Karpas-422 (cell line): ENCODE measurements around the gene FNDC8. TPM values are rescaled to one million over a fixed set of nuclear protein-coding genes. Genes with fewer than 3 reads are reported as not detected.
"Not testable (repeated sequence)": the region's sequence is repeated elsewhere in the genome, so short reads cannot be mapped to it uniquely, and the experiment has no call there.

ENCODE experiments used
- DNase-seq: peaks from one replicate; pipeline ENCODE4 v3.0.0-alpha.2; 2015
- H2AFZ ChIP-seq: fragments of 200-600 bp; sonication (generic); 2 replicates; pipeline ENCODE4 v1.6.1; 2014; ENCODE audit warnings: antibody characterized with exemption, low read length, mixed read lengths
- H3K27ac ChIP-seq: fragments of 200-600 bp; sonication (generic); 2 replicates; pipeline ENCODE4 v1.5.1; 2014; ENCODE audit warnings: mild to moderate bottlenecking, low read length, moderate library complexity
- H3K27me3 ChIP-seq: fragments of 200-600 bp; sonication (generic); 2 replicates; pipeline ENCODE4 v1.6.1; 2014; ENCODE audit warnings: low read length, mixed read lengths
- H3K36me3 ChIP-seq: fragments of 200-600 bp; sonication (generic); 2 replicates; pipeline ENCODE4 v1.6.1; 2014; ENCODE audit warnings: low read length, mixed read lengths; ENCODE audit not compliant: insufficient read depth
- H3K4me1 ChIP-seq: fragments of 200-600 bp; sonication (generic); 2 replicates; pipeline ENCODE4 v1.6.1; 2014; ENCODE audit warnings: mild to moderate bottlenecking, low read length, mixed read lengths
- H3K4me2 ChIP-seq: fragments of 200-600 bp; sonication (generic); 2 replicates; pipeline ENCODE4 v1.6.1; 2014; ENCODE audit warnings: low read length, low read depth, mild to moderate bottlenecking; ENCODE audit not compliant: poor library complexity, severe bottlenecking
- H3K4me3 ChIP-seq: fragments of 200-600 bp; sonication (generic); 2 replicates; pipeline ENCODE4 v1.5.1; 2014; ENCODE audit warnings: mild to moderate bottlenecking, antibody characterized with exemption, low read length, mixed read lengths
- H3K79me2 ChIP-seq: fragments of 200-600 bp; sonication (generic); 2 replicates; pipeline ENCODE4 v1.6.1; 2014; ENCODE audit warnings: mild to moderate bottlenecking, low read length, mixed read lengths
- H3K9ac ChIP-seq: fragments of 200-600 bp; sonication (generic); 2 replicates; pipeline ENCODE4 v1.6.0; 2014; ENCODE audit warnings: low read length
- H3K9me2 ChIP-seq: fragments of 200-600 bp; sonication (generic), shearing (Covaris generic); replicated peaks from 2 replicates; pipeline ENCODE4 v1.6.0; 2014; ENCODE audit warnings: mild to moderate bottlenecking, low read length, moderate library complexity; ENCODE audit not compliant: insufficient read depth
- H3K9me3 ChIP-seq: fragments of 300-700, 200-600 bp; sonication (generic); 2 replicates; pipeline ENCODE4 v1.6.1; 2014; ENCODE audit warnings: low read length, mixed read lengths
- H4K20me1 ChIP-seq: fragments of 200-600 bp; sonication (generic); 2 replicates; pipeline ENCODE4 v1.6.1; 2014; ENCODE audit warnings: mild to moderate bottlenecking, antibody characterized with exemption, low read length, low read depth; ENCODE audit not compliant: insufficient read depth
- total RNA-seq: library from RNA; depleted of rRNA; stranded (reverse); fragments of >200 nt; shearing (Covaris generic); gene quantifications from 2 replicates; pipeline ENCODE4 v1.2.3, GENCODE V29; 2014; ENCODE audit warnings: low replicate concordance

FNDC8 gene
- total RNA-seq, 1 experiment from 2014 or later: not detected

DNA sequence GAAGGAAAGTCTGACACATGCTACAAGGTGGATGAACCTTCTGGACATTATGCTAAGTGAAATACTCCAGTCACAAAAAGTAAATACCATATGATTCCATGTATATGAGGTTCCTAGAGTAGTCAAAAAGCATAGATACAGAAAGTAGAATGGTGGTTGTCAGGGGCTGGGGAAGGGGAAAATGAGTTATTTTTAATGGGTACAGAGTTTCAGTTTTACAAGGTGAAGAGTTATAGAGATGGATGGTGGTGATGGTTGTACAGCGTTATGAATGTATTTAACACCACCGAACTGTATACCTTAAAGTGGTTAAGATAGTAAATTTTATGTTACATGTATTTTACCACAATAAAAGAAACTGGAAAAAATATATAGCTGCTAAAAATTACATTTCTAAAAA lies 19.7 kb upstream of the FNDC8 start:
- Histone ChIP-seq H3K9ac (no peak overlapping the region), H3K4me1 (no peaks in the 10 kb centered on the region), H3K79me2 (no peaks in the 10 kb centered on the region), H3K27ac (no peak overlapping the region), H3K9me3 (no peaks in the 10 kb centered on the region), H3K4me2 (no peak overlapping the region), H3K9me2 (no peaks in the 10 kb centered on the region), H2AFZ (no peak overlapping the region), H3K27me3 (no peaks in the 10 kb centered on the region), H3K4me3 (no peak overlapping the region), H3K36me3 (peaks cover 10% of the 10 kb centered on the region), H4K20me1 (no peaks in the 10 kb centered on the region)
- no peak for DNase-seq

DNA sequence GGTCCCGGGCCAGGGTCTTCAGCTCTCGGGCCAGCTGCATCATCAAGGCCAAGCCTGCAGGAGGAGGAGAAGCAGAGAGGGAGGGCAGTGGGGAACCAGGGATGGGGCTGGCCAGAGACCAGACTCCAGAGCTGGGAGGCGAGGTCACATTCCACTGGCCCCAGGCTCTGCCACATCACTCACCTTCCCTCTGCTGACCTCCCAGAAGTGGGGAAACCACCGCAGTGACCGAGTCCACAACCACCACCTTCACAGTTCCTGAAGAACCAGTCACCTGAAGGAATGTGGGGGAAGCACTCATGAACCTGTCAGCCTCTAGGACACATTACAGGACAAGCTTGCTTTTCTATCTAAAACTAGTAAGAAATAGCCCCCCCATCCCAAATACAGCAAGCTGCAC lies 18.1 kb upstream of the FNDC8 start:
- no peaks in the 10 kb centered on the region for H3K4me1 ChIP-seq
- H4K20me1 ChIP-seq: no peaks in the 10 kb centered on the region
- H3K27ac ChIP-seq: no peak overlapping the region
- no peaks in the 10 kb centered on the region for H3K9me2 ChIP-seq
- H3K36me3 ChIP-seq: peaks cover 10% of the 10 kb centered on the region
- no peaks in the 10 kb centered on the region for H3K9me3 ChIP-seq
- DNase-seq: no peak
- H3K9ac ChIP-seq: no peak overlapping the region
- H3K79me2 ChIP-seq: no peaks in the 10 kb centered on the region
- no peak overlapping the region for H2AFZ ChIP-seq
- H3K27me3 ChIP-seq: no peaks in the 10 kb centered on the region
- H3K4me2 ChIP-seq: no peak overlapping the region
- H3K4me3 ChIP-seq: no peak overlapping the region

DNA sequence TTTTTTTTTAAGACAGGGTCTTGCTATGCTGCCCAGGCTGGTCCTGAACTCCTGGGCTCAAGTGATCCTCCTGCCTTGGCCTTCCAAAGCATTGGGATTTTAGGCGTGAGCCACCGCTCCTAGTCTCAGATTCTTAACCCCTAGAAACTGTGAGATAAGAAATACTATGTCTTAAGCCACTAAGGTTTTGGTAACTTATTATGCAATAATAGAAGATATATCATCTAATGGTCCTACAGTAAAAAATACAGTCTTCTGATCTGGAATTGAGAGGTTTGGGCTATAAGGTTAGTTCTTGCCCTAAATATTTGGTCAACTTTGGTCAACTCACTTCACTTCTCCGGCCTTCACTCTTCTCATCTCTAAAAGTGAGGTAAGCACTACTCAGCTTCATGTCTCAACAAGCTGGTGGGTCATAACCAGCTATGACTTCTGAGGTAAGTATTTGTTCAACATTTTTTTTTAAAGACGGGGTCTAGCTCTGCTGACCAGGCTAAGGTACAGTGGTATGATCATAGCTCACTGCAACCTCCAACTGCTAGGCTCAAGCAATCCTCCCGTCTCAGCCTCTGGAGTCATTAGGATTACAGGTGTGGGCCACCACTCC lies 16.5 kb upstream of the FNDC8 start:
- H3K79me2 ChIP-seq: peaks cover 4% of the 10 kb centered on the region; the same call in 1 of the 2 replicates
- H3K9me3 ChIP-seq: no peaks in the 10 kb centered on the region
- H3K9ac ChIP-seq: no peak overlapping the region
- no peak overlapping the region for H3K27ac ChIP-seq
- no peaks in the 10 kb centered on the region for H3K9me2 ChIP-seq
- no peaks in the 10 kb centered on the region for H3K4me1 ChIP-seq
- no peak for DNase-seq
- no peak overlapping the region for H3K4me3 ChIP-seq
- no peak overlapping the region for H3K4me2 ChIP-seq
- H4K20me1 ChIP-seq: no peaks in the 10 kb centered on the region
- H3K27me3 ChIP-seq: no peaks in the 10 kb centered on the region
- peaks cover 5% of the 10 kb centered on the region; the same call in 1 of the 2 replicates for H3K36me3 ChIP-seq
- no peak overlapping the region for H2AFZ ChIP-seq

DNA sequence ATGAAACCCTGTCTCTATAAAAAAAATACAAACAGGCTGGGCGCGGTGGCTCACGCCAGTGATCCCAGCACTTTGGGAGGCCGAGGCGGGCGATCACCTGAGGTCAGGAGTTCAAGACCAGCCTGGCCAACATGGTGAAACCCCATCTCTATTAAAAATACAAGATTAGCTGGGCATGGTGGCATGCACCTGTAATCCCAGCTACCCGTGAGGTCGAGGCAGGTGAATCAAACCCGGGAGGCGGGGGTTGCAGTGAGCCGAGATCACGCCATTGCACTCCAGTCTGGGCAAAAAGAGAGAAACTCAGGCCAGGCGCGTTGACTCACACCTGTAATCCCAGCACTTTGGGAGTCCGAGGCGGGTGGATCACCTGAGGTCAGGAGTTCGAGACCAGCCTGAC lies 10.6 kb upstream of the FNDC8 start:
- H3K4me3 ChIP-seq, H3K27ac ChIP-seq, H3K4me2 ChIP-seq, H4K20me1 ChIP-seq, H3K4me1 ChIP-seq, H3K9ac ChIP-seq, H3K9me2 ChIP-seq, H3K36me3 ChIP-seq, DNase-seq, H3K9me3 ChIP-seq, H2AFZ ChIP-seq, H3K27me3 ChIP-seq: not testable (repeated sequence)
- peaks cover 15% of the 10 kb centered on the region for H3K79me2 ChIP-seq

DNA sequence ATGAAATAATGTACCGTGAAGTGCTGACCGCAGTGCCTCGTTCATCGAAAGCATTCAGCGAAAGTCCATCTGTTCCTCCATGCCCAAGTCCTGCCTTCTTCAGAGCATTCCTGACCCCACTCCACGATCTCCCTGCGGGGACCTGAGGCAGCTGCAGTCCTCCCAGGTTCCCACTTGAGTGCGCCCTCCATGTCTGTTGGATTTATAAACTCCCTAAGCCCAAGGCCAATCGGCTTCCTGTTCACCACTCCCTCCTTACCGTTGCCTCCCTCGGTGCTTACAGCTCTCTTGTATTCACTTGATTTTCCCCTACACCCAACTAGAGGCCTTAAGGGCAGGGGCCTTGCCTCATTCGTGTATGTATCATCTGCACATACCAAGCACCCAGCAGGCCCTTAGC lies 4.6 kb upstream of the FNDC8 start:
- Histone ChIP-seq H3K4me2 (no peak overlapping the region), H3K79me2 (peaks cover 41% of the 10 kb centered on the region), H3K27me3 (no peaks in the 10 kb centered on the region), H3K9me2 (no peaks in the 10 kb centered on the region), H4K20me1 (no peaks in the 10 kb centered on the region), H3K27ac (no peak overlapping the region), H3K9me3 (no peaks in the 10 kb centered on the region), H3K4me3 (no peak overlapping the region), H3K4me1 (peaks cover 17% of the 10 kb centered on the region), H3K36me3 (no peaks in the 10 kb centered on the region; the same call in 1 of the 2 replicates), H2AFZ (no peak overlapping the region), H3K9ac (no peak overlapping the region)
- no peak for DNase-seq

DNA sequence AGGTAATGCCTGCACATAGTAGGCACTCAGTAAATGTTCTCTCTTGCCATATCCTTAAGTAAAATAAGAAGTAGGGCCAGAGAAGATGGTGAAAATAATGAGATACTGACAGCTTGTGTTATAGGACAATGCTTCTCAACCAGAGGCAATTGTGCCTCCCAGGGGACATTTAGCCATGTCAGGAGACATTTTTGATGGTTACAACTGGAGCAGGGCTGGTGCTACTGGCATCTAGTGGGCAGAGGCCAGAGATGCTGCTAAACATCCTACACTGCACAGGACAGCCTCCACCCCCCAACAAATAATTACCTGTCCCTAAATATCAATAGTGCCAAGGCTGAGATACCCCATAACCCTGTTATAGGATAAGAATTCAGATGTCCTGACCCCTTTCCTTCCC lies 3.4 kb upstream of the FNDC8 start:
- H4K20me1 ChIP-seq: no peaks in the 10 kb centered on the region
- no peaks in the 10 kb centered on the region for H3K27me3 ChIP-seq
- peaks cover 34% of the 10 kb centered on the region for H3K79me2 ChIP-seq
- peaks cover 17% of the 10 kb centered on the region for H3K4me1 ChIP-seq
- no peaks in the 10 kb centered on the region; the same call in 1 of the 2 replicates for H3K36me3 ChIP-seq
- H3K9ac ChIP-seq: peak overlapping the region; percentile 91
- peak; percentile 77 for DNase-seq
- H3K4me3 ChIP-seq: peak overlapping the region; percentile 89; the same call in 1 of the 2 replicates
- H3K9me3 ChIP-seq: no peaks in the 10 kb centered on the region
- H3K27ac ChIP-seq: no peak overlapping the region
- peak overlapping the region; percentile 64 for H3K4me2 ChIP-seq
- H3K9me2 ChIP-seq: no peaks in the 10 kb centered on the region
- H2AFZ ChIP-seq: peak overlapping the region; percentile 43; the same call in 1 of the 2 replicates

DNA sequence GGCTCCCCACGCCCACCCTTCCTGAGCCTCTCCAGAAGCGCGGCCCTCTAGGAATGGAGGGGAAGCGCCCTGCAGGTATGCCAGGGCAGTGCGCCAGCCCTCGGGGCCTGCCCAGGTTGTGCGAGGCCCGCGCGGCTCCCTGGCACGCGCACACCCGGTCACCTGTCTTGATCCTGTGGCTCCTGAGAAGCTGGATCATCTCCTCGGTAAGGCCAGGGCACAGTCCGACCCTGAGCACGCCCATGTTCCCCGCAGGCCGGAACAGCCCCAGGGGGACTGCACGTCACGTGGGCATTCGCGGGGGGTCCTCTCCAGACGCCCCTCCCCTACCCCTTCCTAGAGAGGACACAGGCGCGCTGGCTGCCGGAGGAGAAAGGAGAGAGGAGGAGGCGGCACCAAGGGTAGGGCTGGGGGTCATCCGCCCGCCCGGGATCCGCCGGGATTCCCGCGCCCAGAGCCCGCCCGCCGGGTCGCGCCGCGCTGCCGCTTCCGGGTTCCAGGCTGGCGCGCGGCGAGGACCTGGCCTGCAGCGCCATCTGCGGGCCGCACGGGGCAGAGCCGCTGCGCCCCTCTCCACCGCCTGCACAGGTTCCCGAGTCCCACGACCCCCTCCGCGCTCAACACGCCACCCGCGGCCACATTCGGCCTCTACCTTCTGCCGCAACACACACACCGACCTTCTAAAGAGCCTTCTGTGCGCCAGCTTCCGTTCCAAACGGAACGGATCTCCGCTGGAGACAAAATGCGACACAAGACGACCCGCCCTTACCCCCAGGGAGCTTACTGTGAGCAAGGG lies 1.8 kb upstream of the FNDC8 start, which contains the start of gene RAD51D:
RAD51D (minus strand) TSS at position 491 of the 796 bp plus-strand sequence; CDS start at position 244, 247 bp downstream.
- Histone ChIP-seq H3K4me2 (peak within 1 kb of the TSS; percentile 64), H3K79me2 (peaks cover 29% of the 10 kb centered on the region), H3K9me2 (no peaks in the 10 kb centered on the region), H3K36me3 (no peaks in the 10 kb centered on the region; the same call in 1 of the 2 replicates), H3K4me1 (peaks cover 17% of the 10 kb centered on the region), H3K27ac (peak within 1 kb of the TSS; percentile 63; the same call in 1 of the 2 replicates), H3K27me3 (no peaks in the 10 kb centered on the region), H2AFZ (peak within 1 kb of the TSS; percentile 100), H3K9me3 (no peaks in the 10 kb centered on the region), H3K4me3 (peak within 1 kb of the TSS; percentile 89), H4K20me1 (no peaks in the 10 kb centered on the region), H3K9ac (peak within 1 kb of the TSS; percentile 91)
- DNase-seq: peak; percentile 92

DNA sequence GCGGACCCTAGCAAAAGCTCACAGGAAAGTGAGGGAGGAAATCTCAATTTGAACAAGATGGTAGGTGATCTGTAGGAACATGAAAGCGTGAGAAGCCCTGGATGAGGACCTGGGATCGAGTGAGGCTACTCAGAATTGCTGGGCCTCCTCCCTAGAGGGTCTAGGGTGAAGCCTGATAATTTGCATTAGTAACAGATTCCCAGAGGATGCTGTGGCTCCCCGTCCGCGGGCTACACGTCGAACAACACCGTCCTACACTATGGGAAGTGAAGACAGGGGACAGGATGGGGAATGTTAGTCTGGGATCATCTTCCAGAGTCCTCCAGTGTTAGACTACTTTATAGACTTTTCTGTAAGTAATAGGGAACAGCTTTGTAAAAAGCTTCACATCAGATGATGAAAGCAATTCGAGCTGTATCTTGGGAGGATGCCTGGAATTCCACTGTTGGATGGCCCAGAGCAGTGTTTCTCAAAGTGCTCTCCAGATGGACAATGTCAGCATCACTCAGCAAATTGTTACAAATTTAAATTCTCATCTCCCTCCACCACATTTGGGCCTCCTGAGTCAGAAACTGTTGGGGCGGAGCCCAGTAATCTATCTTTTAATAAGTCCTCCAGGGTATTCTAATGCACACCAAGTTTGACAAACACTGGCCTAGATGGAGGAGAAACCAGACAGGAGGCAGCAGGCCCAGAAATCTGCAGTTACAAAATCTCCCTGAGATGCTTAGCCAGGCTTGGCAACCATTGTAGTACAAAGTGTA lies 6.5 kb downstream of the FNDC8 start:
- Histone ChIP-seq H3K4me2 (no peak overlapping the region), H3K4me1 (no peaks in the 10 kb centered on the region), H4K20me1 (no peaks in the 10 kb centered on the region), H3K36me3 (peaks cover 10% of the 10 kb centered on the region; the same call in 1 of the 2 replicates), H3K27ac (no peak overlapping the region), H3K9ac (no peak overlapping the region), H3K27me3 (no peaks in the 10 kb centered on the region), H3K9me3 (no peaks in the 10 kb centered on the region), H3K79me2 (no peaks in the 10 kb centered on the region), H3K4me3 (no peak overlapping the region), H2AFZ (no peak overlapping the region), H3K9me2 (no peaks in the 10 kb centered on the region)
- DNase-seq: no peak
